Panc1 (cell line): ENCODE results near the gene SEPTIN5. TPM values are rescaled to one million over a fixed set of nuclear protein-coding genes. Genes with fewer than 3 reads are reported as not detected.

Experiments
- ATAC-seq: fragments of 200-7000 bp; cut with Tn5 transposase; 2 replicates; pipeline ENCODE4 v1.9.1; 2020; ENCODE audit warnings: mild to moderate bottlenecking, moderate library complexity
- BruUV-seq: library from RNA; stranded (reverse); fragments of 400-500 nt; replicated peaks from 2 replicates; lab custom pipeline; 2021; lab: Mats Ljungman, UMichigan
- CTCF ChIA-PET: fragments of 300-600 bp; sonication (Branson Sonifier 250); formaldehyde crosslinking; loops from one replicate; lab custom pipeline; 2022; ENCODE audit warnings: antibody characterized with exemption; lab: Charles Lee
- POLR2A ChIA-PET: fragments of 300-600 bp; sonication (Branson Sonifier 250); formaldehyde crosslinking; loops from one replicate; lab custom pipeline; 2022; ENCODE audit warnings: antibody characterized with exemption; lab: Charles Lee
- DNase-seq: peaks from one replicate; pipeline ENCODE4 v3.0.0-alpha.2; 2010; ENCODE audit warnings: low read depth, low spot score
- H3K27ac ChIP-seq: 2 replicates; pipeline ENCODE4 v1.5.1; 2011; ENCODE audit warnings: mild to moderate bottlenecking, low read length, inconsistent platforms
- H3K27me3 ChIP-seq: fragments of 200-500 bp; sonication (Bioruptor generic); 2 replicates; pipeline ENCODE4 v1.6.0; 2014; ENCODE audit warnings: low read length, inconsistent platforms; ENCODE audit not compliant: control insufficient read depth, insufficient read depth
- H3K36me3 ChIP-seq: fragments of 200-500 bp; sonication (Bioruptor generic); 2 replicates; pipeline ENCODE4 v1.5.1; 2014; ENCODE audit warnings: inconsistent platforms, mild to moderate bottlenecking, low read length, moderate library complexity; ENCODE audit not compliant: control insufficient read depth, insufficient read depth
- H3K4me1 ChIP-seq: 2 replicates; pipeline ENCODE4 v1.5.1; 2011; ENCODE audit warnings: inconsistent platforms, mild to moderate bottlenecking, low read length, moderate library complexity; ENCODE audit not compliant: control insufficient read depth, insufficient read depth
- H3K4me3 ChIP-seq, 2 experiments: 2 replicates each; pipeline ENCODE4 v1.5.1; 2011 to 2012; ENCODE audit warnings: low read depth in 2 of 2, low read length in 2 of 2, mild to moderate bottlenecking in 2 of 2, inconsistent platforms in 1 of 2, moderate library complexity in 1 of 2
- H3K9me3 ChIP-seq: fragments of 200-500 bp; sonication (Bioruptor generic); 2 replicates; pipeline ENCODE4 v1.5.1; 2014; ENCODE audit warnings: low read depth, mild to moderate bottlenecking, inconsistent platforms, low read length, moderate library complexity; ENCODE audit not compliant: control insufficient read depth, insufficient read depth
- CTCF ChIP-seq: fragments of 450-650 bp; IDR thresholded peaks from 2 replicates; pipeline ENCODE4 v1.5.1; 2017; ENCODE audit warnings: mild to moderate bottlenecking
- POLR2AphosphoS5 ChIP-seq: IDR thresholded peaks from 2 replicates; pipeline ENCODE4 v1.6.1; 2012; ENCODE audit warnings: mild to moderate bottlenecking, low read depth, low read length, moderate library complexity
- REST ChIP-seq, 2 experiments: IDR thresholded peaks; 2 replicates each; pipeline ENCODE4 v1.6.1; 2011 to 2012; ENCODE audit warnings: low read depth in 2 of 2, control low read depth in 1 of 2, low read length in 1 of 2, mild to moderate bottlenecking in 1 of 2, moderate library complexity in 1 of 2; ENCODE audit not compliant: insufficient read depth in 1 of 2
- SIN3A ChIP-seq: IDR thresholded peaks from 2 replicates; pipeline ENCODE4 v1.6.1; 2012; ENCODE audit warnings: low read depth, mild to moderate bottlenecking, low read length, moderate library complexity, borderline replicate concordance; ENCODE audit not compliant: insufficient read depth
- TCF7L2 ChIP-seq: IDR thresholded peaks from 2 replicates; pipeline ENCODE4 v1.6.1; 2011; ENCODE audit warnings: mild to moderate bottlenecking, low read depth, low read length, inconsistent platforms
- in situ Hi-C: cut with HindIII; loops from 2 replicates; pipeline ENCODE4 v1.10.0; 2016; ENCODE audit warnings: low sequenced_read_pairs, low pct_unique_long_range_greater_than_20kb
- intact Hi-C: fragments of 100-400 bp; cut with micrococcal nuclease; formaldehyde crosslinking; loops from one replicate; pipeline ENCODE4 v1.10.0; 2022; ENCODE audit not compliant: unreplicated experiment
- total RNA-seq: library from RNA; stranded (reverse); gene quantifications from one replicate; pipeline ENCODE4 v1.2.1, GENCODE V29; 2021; ENCODE audit not compliant: unreplicated experiment

Gene SEPTIN5
- total RNA-seq, 1 experiment from 2014 or later: 17.2 TPM

- in situ Hi-C loops: no loop called here
- CTCF ChIA-PET: no interaction called here
- ATAC-seq: peak; percentile 43
Measured at GRCh38 chr22:19759427-19760057, 45.2 kb downstream of the SEPTIN5 start.

More at GRCh38 chr22:19759427-19760057, 45.2 kb downstream of the SEPTIN5 start:
- Histone ChIP-seq H3K36me3 (no peaks in the 10 kb centered on the region), H3K27me3 (no peaks in the 10 kb centered on the region), H3K4me1 (peaks cover 22% of the 10 kb centered on the region), H3K4me3 (peak overlapping the region; percentile 58 to 71), H3K9me3 (no peaks in the 10 kb centered on the region), H3K27ac (peak overlapping the region; percentile 99)
- no TSS peak for BruUV-seq
- TF ChIP-seq SIN3A (no peak), REST (IDR thresholded peaks at IDR 0.05; ENCODE audit: insufficient read depth in 1 of 2, low read depth in 2 of 2, low read length in 1 of 2) (no peak), CTCF (no peak), TCF7L2 (no peak), POLR2AphosphoS5 (no peak)
- DNase-seq: no peak
- POLR2A ChIA-PET: no interaction called here
- intact Hi-C loops: no loop called here
